Measurements from ENCODE around the gene FXR2.

The FXR2 gene

GRCh38 chr17:7587420-7588151 is 27.1 kb downstream of the FXR2 start:
- DNase-seq: no peak

- no peak for DNase-seq
Measured at GRCh38 chr17:7586673-7587419, 27.9 kb downstream of the FXR2 start.

DNA sequence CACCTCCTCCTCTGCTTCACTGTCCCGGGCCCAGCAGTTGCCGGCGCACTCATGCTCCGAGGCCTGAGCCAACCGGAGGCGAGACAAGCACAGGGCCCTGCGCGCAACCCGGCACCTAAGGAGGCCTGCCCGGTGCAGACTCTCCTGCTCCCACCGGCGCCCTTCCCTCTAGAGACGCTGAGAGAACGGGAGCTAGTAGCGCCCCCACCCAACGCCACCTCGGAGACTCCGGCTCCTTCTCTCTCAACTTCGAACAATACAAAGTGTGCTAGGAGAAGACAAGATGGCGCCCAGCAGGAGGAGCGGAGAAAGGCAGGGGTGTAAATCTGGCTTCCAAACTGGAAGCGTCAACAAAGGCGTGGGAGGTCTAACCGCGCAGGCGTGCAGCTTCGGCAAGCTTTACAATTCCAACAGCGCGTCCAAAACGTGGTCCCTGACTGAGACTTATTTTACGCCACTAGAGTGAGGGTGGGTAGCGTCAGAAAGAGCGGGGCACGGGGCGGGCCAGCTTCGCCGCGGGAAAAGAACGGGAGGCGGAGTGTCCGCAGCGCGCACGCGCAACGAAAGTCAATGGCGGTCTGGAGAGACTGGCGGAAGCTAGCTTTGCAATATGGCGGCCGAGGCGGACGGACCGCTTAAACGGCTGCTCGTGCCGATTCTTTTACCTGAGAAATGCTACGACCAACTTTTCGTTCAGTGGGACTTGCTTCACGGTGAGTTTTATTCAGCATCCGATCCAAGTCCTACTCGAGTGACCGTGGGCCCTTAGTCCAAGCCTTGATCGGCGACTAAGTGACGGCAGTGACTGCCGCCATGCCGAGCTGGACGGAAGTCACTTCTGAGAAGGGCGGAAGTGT is 31.2 kb downstream of the FXR2 start, which contains the start of gene MPDU1:
MPDU1 (plus strand) TSS at position 600 of the 857 bp plus-strand sequence; CDS start at position 611, 11 bp downstream.
- peak; percentile 93 for DNase-seq

GRCh38 chr17:7582396-7583252 is 32.1 kb downstream of the FXR2 start:
- no peak for DNase-seq

DNA sequence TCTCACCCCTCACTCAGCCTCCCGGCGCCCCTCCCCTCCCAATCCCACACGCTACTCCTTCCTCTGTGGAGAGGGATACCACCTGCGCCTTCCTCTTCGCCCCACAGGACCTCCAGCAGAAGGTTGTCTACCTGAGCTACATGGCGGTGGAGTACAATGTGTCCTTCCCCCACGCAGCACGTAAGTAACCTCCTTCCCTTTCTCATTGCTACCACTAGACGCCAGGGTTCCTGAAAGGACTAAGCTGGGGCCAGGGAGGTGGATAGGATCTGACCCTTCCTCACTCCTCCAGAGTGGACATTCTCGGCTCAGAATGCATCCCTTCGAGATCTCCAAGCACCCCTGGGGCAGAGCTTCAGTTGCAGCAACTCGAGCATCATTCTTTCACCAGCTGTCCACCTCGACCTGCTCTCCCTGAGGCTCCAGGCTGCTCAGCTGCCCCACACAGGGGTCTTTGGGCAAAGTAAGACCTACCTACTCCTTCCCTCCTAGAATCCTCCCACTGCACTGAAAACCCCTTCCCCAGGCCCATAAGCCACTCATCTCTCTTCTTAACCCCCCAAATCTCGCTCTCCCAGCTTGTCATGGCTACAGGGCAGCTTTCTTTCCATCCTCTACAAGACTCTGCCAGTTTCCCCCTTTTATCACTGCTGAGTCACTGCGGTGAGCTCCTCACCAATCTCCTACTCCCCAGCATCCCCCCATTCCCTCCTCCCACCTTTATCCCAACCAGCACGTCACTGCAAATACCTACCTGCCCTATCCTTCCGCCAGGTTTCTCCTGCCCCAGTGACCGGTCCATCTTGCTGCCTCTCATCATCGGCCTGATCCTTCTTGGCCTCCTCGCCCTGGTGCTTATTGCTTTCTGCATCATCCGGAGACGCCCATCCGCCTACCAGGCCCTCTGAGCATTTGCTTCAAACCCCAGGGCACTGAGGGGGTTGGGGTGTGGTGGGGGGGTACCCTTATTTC is 33.8 kb downstream of the FXR2 start:
- no peak for DNase-seq

DNA sequence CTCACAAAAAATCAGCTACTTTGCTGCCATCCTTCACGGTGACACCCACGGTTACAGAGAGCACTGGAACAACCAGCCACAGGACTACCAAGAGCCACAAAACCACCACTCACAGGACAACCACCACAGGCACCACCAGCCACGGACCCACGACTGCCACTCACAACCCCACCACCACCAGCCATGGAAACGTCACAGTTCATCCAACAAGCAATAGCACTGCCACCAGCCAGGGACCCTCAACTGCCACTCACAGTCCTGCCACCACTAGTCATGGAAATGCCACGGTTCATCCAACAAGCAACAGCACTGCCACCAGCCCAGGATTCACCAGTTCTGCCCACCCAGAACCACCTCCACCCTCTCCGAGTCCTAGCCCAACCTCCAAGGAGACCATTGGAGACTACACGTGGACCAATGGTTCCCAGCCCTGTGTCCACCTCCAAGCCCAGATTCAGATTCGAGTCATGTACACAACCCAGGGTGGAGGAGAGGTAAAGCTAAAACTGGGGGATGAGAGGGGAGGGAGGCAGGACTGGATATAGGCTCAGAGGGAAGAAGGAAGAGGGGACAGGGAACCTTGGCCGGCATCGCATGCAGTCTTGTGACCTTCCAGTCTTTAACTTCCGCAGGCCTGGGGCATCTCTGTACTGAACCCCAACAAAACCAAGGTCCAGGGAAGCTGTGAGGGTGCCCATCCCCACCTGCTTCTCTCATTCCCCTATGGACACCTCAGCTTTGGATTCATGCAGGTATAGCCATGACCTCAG is 34.7 kb downstream of the FXR2 start:
- no peak for DNase-seq

- peak; percentile 69 for DNase-seq
Measured at GRCh38 chr17:7579001-7579833, 35.5 kb downstream of the FXR2 start, which contains the start of gene CD68. TSS of gene CD68 (plus strand) at chr17:7579638. CDS start at chr17:7579678, 40 bp downstream.

GRCh38 chr17:7577327-7578199 is 37.1 kb downstream of the FXR2 start:
- DNase-seq: no peak

DNA sequence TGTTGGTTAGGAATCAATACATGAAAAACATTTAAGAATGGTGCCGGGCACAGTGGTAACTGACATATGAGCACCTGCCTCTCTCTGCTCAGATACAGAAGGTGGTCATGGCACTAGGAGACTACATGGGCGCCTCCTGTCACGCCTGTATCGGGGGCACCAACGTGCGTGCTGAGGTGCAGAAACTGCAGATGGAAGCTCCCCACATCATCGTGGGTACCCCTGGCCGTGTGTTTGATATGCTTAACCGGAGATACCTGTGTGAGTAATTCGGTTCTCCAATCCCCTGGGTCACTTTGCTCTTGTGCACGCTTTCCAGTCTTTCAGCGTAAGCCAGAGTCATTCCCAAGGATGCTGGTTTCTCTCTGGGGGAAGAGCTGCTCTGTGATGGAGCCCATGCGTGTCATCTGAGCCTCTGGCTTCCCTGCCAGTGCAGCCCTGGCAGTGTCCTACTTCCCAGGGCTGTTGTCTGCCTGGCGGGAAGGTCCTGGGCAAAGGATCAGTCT is 38.2 kb downstream of the FXR2 start:
- DNase-seq: no peak

DNA sequence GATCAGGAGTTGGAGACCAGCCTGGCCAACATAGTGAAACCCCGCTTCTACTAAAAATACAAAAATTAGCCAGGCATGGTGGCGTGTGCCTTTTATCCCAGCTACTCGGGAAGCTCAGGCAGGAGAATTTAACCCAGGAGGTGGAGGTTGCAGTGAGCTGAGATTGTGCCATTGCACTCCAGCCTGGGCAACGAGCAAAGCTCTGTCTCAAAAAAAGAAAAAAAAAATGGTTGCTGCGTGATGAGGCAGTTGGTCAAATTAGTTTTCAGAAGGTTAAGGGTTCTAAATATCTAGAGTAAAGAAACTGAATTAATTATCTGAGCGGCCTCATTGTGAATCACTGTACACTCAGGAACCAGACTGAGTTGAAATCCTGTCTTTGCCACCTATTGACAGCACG is 38.7 kb downstream of the FXR2 start:
- DNase-seq: no peak

GRCh38 chr17:7575481-7575883 is 39.2 kb downstream of the FXR2 start:
- no peak for DNase-seq

GRCh38 chr17:7574176-7574953 is 40.3 kb downstream of the FXR2 start:
- no peak for DNase-seq

DNA sequence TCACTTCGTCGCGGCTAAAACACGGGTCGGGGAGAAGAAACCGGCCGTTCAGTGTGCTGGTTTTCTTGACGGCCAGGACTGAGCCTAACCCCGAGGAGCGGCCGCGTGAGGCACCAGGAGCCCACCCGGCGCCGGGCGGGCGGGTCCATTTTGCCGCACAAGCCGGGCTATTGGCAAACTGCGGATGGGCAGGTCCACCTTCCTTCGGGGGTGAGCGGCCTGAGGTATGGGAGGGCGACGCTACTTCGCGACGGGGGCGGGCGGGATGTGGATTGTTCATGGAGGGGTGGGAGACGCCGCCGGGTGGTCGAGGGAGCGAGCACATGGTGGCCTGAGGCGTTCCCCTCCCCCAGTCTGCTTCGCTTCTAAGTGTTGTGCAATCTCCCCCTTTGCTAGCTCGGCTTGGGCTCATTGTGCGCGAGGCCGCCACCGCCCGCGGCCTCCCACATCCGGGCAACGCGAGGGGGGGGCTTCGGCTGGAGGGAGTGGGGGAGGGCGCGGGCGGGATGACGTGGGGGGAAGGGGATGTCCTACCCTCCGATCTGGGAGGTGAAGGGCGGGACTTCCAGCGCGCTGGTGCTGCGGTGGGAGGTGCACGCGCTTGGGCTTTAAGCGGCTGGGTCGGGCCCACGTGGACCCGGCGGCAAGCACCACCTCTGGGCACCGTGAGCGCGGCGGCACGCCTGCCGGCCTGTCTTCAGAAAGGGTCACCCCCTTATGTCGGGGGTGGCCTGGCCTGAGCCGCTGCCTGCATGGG is 41.2 kb downstream of the FXR2 start:
- peak; percentile 90 for DNase-seq

DNA sequence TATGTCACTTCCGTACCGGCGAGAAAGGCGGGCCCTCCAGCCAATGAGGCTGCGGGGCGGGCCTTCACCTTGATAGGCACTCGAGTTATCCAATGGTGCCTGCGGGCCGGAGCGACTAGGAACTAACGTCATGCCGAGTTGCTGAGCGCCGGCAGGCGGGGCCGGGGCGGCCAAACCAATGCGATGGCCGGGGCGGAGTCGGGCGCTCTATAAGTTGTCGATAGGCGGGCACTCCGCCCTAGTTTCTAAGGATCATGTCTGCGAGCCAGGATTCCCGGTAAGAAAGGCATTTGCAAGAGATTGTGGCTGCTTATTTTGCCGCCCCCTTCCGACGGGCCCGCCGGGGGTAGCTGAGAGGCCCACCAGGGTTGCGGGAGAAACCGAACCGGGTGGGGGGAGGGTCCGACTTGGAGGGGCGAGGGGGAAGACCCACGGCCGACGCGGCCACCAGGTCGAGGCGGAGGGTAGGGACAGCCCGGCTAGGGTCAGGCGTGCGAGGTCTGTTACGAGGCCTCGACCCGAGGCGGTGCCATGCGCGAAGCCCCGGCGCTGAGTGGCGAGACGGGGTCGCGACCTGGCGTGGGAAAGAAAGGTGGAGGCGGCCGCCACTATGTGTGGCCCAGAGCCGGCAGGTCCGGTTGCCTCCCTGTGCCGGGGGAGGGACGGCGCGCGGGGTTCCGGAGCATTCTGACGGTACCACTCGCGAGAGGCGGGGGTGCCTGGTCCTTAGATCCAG is 41.9 kb downstream of the FXR2 start:
- DNase-seq: peak; percentile 99

DNA sequence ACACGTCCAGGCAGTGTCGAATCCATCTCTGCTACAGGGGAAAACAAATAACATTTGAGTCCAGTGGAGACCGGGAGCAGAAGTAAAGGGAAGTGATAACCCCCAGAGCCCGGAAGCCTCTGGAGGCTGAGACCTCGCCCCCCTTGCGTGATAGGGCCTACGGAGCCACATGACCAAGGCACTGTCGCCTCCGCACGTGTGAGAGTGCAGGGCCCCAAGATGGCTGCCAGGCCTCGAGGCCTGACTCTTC is 42.4 kb downstream of the FXR2 start:
- no peak for DNase-seq

DNA sequence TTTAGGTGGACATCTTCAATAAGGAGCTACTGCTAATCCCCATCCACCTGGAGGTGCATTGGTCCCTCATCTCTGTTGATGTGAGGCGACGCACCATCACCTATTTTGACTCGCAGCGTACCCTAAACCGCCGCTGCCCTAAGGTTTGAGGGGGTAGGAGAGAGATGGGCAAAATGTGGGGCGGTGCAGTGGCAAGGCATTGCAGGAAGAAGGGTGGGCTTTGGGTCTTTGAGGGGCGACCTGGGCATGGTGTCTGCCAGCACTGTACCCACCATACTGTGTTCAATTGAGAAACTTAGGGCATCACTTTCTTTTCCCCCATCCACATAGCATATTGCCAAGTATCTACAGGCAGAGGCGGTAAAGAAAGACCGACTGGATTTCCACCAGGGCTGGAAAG is 44.3 kb downstream of the FXR2 start:
- DNase-seq: no peak

Data from stimulated activated CD4-positive, alpha-beta T cell treated with anti-CD3 and anti-CD28 coated beads, Interleukin-12 subunit alpha, Interleukin-12 subunit beta, amount 100 ng/mL, for 4 hours (primary cell).